OCI-LY1 (cell line): Measurements from ENCODE around the gene TBC1D10A.

Experiments used
- H2AFZ ChIP-seq: fragments of 200-600 bp; sonication (generic), shearing (Covaris generic); 2 replicates; pipeline ENCODE4 v1.6.0; 2014; ENCODE audit warnings: antibody characterized with exemption, mild to moderate bottlenecking, low read length
- H3F3A ChIP-seq: fragments of 200-600 bp; sonication (generic), shearing (Covaris generic); 2 replicates; pipeline ENCODE4 v1.6.0; 2014; ENCODE audit warnings: mild to moderate bottlenecking, antibody characterized with exemption, low read length, moderate library complexity; ENCODE audit not compliant: insufficient read depth
- H3K27ac ChIP-seq: fragments of 200-600 bp; sonication (generic); 2 replicates; pipeline ENCODE4 v1.5.1; 2014; ENCODE audit warnings: low read length, mixed run types, mild to moderate bottlenecking, low read depth; ENCODE audit not compliant: poor library complexity, severe bottlenecking
- H3K27me3 ChIP-seq: fragments of 200-600 bp; sonication (generic); 2 replicates; pipeline ENCODE4 v1.6.0; 2014; ENCODE audit warnings: antibody characterized with exemption, mild to moderate bottlenecking, low read length, moderate library complexity; ENCODE audit not compliant: insufficient read depth
- H3K36me3 ChIP-seq: fragments of 200-600 bp; sonication (generic); 2 replicates; pipeline ENCODE4 v1.6.1; 2014; ENCODE audit warnings: mild to moderate bottlenecking, antibody characterized with exemption, low read length, moderate library complexity, mixed read lengths; ENCODE audit not compliant: insufficient read depth
- H3K4me1 ChIP-seq: fragments of 200-600 bp; sonication (generic); 2 replicates; pipeline ENCODE4 v1.5.1; 2014; ENCODE audit warnings: mild to moderate bottlenecking, low read length, moderate library complexity; ENCODE audit not compliant: insufficient read depth, severe bottlenecking
- H3K4me2 ChIP-seq: fragments of 200-600 bp; sonication (generic), shearing (Covaris generic); 2 replicates; pipeline ENCODE4 v1.6.1; 2014; ENCODE audit warnings: low read length
- H3K4me3 ChIP-seq: fragments of 200-600 bp; sonication (generic); 2 replicates; pipeline ENCODE4 v1.5.1; 2014; ENCODE audit warnings: low read length, low read depth, mild to moderate bottlenecking, mixed read lengths; ENCODE audit not compliant: poor library complexity, severe bottlenecking
- H3K79me2 ChIP-seq: fragments of 200-600 bp; shearing (Covaris generic); 2 replicates; pipeline ENCODE4 v1.6.1; 2016; ENCODE audit warnings: mixed run types, low read length, mixed read lengths; ENCODE audit not compliant: insufficient read depth
- H3K9ac ChIP-seq: fragments of 200-600 bp; sonication (generic), shearing (Covaris generic); 2 replicates; pipeline ENCODE4 v1.6.1; 2014; ENCODE audit warnings: mild to moderate bottlenecking, low read length, mixed read lengths
- H3K9me2 ChIP-seq: fragments of 200-600 bp; sonication (generic), shearing (Covaris generic); 2 replicates; pipeline ENCODE4 v1.6.1; 2014; ENCODE audit warnings: low read depth, mild to moderate bottlenecking, low read length, mixed read lengths
- H3K9me3 ChIP-seq: fragments of 200-600 bp; shearing (Covaris generic); 2 replicates; pipeline ENCODE4 v1.6.1; 2014; ENCODE audit warnings: low read length, mixed read lengths
- H4K20me1 ChIP-seq: fragments of 200-600 bp; sonication (generic), shearing (Covaris generic); 2 replicates; pipeline ENCODE4 v1.6.0; 2016; ENCODE audit warnings: mild to moderate bottlenecking, low read length; ENCODE audit not compliant: insufficient read depth
- EZH2 ChIP-seq: fragments of 200-600 bp; sonication (generic), shearing (Covaris generic); IDR thresholded peaks from 2 replicates; pipeline ENCODE4 v1.8.0; 2017; ENCODE audit warnings: borderline replicate concordance, mixed run types, mild to moderate bottlenecking, antibody characterized with exemption, low read length, moderate library complexity, mixed read lengths
- TF ChIP-seq, protein P1 (sequence below): fragments of 200-600 bp; sonication (generic), shearing (Covaris generic); IDR thresholded peaks from 2 replicates; pipeline ENCODE4 v1.5.1; 2017; ENCODE audit warnings: mild to moderate bottlenecking, antibody characterized with exemption, low read length, moderate library complexity, mixed read lengths

The TBC1D10A gene

DNA sequence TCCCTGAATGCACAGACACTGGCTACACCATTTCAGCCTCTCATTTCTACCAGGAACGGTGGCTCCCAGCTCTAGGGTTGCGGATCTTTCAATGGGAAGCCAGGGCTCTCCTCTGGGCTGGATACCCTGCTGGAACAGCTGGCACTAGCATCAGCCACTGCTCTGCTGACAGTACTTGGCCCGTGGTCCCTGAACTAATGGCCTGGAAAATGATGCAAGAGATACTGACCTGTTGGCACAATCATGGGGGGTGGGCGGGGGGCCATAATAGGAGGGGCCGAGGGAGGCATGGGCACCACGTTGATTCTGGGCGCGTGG, 10.7 kb upstream of the TBC1D10A start:
- Histone ChIP-seq H3K27ac (no peak overlapping the region), H3K79me2 (no peaks in the 10 kb centered on the region), H3K9me3 (no peaks in the 10 kb centered on the region), H3K4me2 (no peak overlapping the region), H3K9me2 (no peaks in the 10 kb centered on the region), H2AFZ (no peak overlapping the region), H3K9ac (no peak overlapping the region), H3K4me3 (no peak overlapping the region), H3K4me1 (no peaks in the 10 kb centered on the region), H3K27me3 (no peaks in the 10 kb centered on the region), H3K36me3 (peaks cover 99% of the 10 kb centered on the region), H4K20me1 (no peaks in the 10 kb centered on the region), H3F3A (no peaks in the 10 kb centered on the region)
- TF ChIP-seq, protein P1, sequence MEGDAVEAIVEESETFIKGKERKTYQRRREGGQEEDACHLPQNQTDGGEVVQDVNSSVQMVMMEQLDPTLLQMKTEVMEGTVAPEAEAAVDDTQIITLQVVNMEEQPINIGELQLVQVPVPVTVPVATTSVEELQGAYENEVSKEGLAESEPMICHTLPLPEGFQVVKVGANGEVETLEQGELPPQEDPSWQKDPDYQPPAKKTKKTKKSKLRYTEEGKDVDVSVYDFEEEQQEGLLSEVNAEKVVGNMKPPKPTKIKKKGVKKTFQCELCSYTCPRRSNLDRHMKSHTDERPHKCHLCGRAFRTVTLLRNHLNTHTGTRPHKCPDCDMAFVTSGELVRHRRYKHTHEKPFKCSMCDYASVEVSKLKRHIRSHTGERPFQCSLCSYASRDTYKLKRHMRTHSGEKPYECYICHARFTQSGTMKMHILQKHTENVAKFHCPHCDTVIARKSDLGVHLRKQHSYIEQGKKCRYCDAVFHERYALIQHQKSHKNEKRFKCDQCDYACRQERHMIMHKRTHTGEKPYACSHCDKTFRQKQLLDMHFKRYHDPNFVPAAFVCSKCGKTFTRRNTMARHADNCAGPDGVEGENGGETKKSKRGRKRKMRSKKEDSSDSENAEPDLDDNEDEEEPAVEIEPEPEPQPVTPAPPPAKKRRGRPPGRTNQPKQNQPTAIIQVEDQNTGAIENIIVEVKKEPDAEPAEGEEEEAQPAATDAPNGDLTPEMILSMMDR = no peak
- TF ChIP-seq EZH2 = no peak

DNA sequence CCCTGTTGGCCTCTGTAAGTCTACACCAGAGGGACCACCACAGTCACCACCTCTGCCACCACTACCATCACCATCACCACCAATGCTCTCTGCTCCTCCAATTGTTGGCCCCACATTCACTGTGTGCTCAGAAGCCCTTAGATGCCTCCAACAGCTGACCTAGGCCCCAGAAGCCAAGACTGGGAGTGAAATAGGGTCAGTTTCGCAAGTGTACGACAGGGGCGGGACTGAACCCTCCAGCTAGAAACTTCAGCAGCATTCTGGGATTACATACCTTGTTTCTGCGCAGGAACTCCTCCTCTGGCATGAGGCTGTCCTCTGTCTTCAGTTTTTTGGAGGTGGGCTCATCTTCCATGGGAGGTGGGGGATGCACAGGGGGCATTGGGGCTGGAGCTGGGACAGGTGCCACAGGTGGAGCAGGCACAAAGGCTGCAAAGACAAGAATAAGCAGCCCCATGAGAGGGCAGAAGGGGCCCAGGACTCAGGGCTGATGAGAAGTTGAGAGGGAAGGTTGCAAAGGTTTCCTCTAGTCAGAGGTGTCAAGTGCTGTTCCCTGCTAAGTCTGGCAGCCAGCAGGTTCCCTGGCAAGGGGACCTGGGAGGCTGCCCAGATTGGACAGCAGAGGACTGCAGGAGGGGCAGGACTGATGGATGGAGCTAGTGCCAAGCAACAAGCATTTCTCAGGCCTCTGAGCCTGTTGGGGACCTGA, 10.2 kb upstream of the TBC1D10A start:
- H3K27me3 ChIP-seq = no peaks in the 10 kb centered on the region
- H3K9ac ChIP-seq = no peak overlapping the region
- no peak overlapping the region for H2AFZ ChIP-seq
- no peaks in the 10 kb centered on the region for H3F3A ChIP-seq
- no peak overlapping the region for H3K4me2 ChIP-seq
- H3K27ac ChIP-seq = no peak overlapping the region
- no peaks in the 10 kb centered on the region for H3K9me3 ChIP-seq
- TF ChIP-seq, protein P1 = no peak
- TF ChIP-seq EZH2 = no peak
- no peaks in the 10 kb centered on the region for H3K9me2 ChIP-seq
- H3K79me2 ChIP-seq = no peaks in the 10 kb centered on the region
- peaks cover 98% of the 10 kb centered on the region for H3K36me3 ChIP-seq
- no peak overlapping the region for H3K4me3 ChIP-seq
- H3K4me1 ChIP-seq = no peaks in the 10 kb centered on the region
- H4K20me1 ChIP-seq = no peaks in the 10 kb centered on the region

DNA sequence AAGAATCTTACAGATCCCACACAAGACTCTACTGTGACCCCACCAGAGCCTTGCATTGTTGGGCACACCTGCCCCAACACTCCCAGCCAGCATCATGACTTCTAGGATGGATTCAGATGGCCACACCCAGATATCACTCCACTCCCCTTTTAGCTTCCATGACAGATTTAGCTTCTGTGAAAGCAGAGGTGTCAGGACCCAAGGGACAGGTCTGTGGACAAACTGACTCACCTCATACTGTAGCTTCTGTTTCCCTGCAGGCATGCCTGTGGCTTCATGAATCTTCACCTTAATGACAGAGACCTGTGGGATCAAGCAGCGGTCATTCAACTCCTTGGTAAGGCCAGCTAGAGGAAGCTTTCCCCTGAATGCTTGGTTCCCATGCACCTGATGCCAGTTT, 8.5 kb upstream of the TBC1D10A start:
- Histone ChIP-seq H3K9me3 (no peaks in the 10 kb centered on the region), H3K27ac (no peak overlapping the region), H2AFZ (no peak overlapping the region), H4K20me1 (no peaks in the 10 kb centered on the region), H3K36me3 (peaks cover 91% of the 10 kb centered on the region), H3K79me2 (no peaks in the 10 kb centered on the region), H3K9me2 (no peaks in the 10 kb centered on the region), H3K4me3 (no peak overlapping the region), H3K9ac (no peak overlapping the region), H3K4me2 (no peak overlapping the region), H3F3A (no peaks in the 10 kb centered on the region), H3K27me3 (no peaks in the 10 kb centered on the region), H3K4me1 (no peaks in the 10 kb centered on the region)
- no peak for TF ChIP-seq EZH2
- TF ChIP-seq, protein P1 = no peak
